Jurkat, Clone E6-1 (cell line): ENCODE data around the gene ARMCX1. TPM values are rescaled to one million over a fixed set of nuclear protein-coding genes. Genes with fewer than 3 reads are reported as not detected.
"Not testable (repeated sequence)": the region's sequence is repeated elsewhere in the genome, so short reads cannot be mapped to it uniquely, and the experiment has no call there.

Experiments
- DNase-seq: peaks from one replicate; pipeline ENCODE4 v3.0.0-alpha.2; 2011; ENCODE audit warnings: low read depth, low spot score
- H3K4me3 ChIP-seq: 2 replicates; pipeline ENCODE4 v1.5.1; 2011; ENCODE audit warnings: mild to moderate bottlenecking, low read length, control low read depth, moderate library complexity
- polyA plus RNA-seq: library from polyadenylated mRNA; unstranded; fragments of >200 nt; gene quantifications from one replicate; pipeline ENCODE4 v1.2.1, GENCODE V29; 2012; ENCODE audit warnings: missing spikeins; ENCODE audit not compliant: insufficient read length, insufficient read depth

The ARMCX1 gene
- not detected for polyA plus RNA-seq

- no peak within 1 kb of the TSS for H3K4me3 ChIP-seq
These were observed at the start of gene ARMCX1 for GRCh38 chrX:101550362-101550750. Gene ARMCX1, plus strand, starts transcription at chrX:101550547. Its CDS starts 2,384 bp downstream, at chrX:101552931.

DNA sequence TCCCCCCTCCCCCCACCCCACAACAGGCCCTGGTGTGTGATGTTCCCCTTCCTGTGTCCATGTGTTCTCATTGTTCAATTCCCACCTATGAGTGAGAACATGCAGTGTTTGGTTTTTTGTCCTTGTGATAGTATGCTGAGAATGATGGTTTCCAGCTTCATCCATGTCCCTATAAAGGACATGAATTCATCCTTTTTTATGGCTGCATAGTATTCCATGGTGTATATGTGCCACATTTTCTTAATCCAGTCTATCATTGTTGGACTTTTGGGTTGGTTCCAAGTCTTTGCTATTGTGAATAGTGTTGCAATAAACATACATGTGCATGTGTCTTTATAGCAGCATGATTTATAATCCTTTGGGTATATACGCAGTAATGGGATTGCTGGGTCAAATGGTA, 47.4 kb upstream of the ARMCX1 start:
- not testable (repeated sequence) for H3K4me3 ChIP-seq, DNase-seq

More at GRCh38 chrX:101550362-101550750, at the start of gene ARMCX1:
- DNase-seq = no peak

GRCh38 chrX:101507372-101507771, 43.0 kb upstream of the ARMCX1 start:
- no peak overlapping the region for H3K4me3 ChIP-seq
- DNase-seq = no peak

GRCh38 chrX:101507986-101508385, 42.4 kb upstream of the ARMCX1 start:
- no peak overlapping the region for H3K4me3 ChIP-seq

DNA sequence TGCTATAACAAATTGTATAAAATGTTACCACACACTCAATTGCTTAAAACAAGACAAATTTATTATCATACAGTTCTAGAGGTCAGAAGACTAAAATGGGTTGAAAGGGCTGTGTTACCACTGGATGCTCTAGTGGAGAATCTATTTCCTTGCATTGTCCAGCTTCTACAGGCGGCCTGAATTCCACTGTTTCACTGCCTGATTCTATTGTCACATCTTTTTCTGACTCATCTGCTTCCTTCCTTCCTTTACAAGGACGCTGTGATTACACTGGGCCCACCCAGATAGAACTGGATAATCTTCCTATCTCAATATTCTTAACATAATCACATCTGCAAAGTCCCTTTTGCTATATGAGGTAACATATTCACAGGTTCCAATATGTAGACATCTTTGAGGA, 19.4 kb upstream of the ARMCX1 start:
- DNase-seq = no peak
- no peak overlapping the region for H3K4me3 ChIP-seq

More at GRCh38 chrX:101507986-101508385, 42.4 kb upstream of the ARMCX1 start:
- DNase-seq = no peak

GRCh38 chrX:101539116-101539515, 11.2 kb upstream of the ARMCX1 start:
- DNase-seq = no peak
- no peak overlapping the region for H3K4me3 ChIP-seq

GRCh38 chrX:101550751-101551379, 518 bp downstream of the ARMCX1 start:
- no peak overlapping the region for H3K4me3 ChIP-seq
- no peak for DNase-seq

DNA sequence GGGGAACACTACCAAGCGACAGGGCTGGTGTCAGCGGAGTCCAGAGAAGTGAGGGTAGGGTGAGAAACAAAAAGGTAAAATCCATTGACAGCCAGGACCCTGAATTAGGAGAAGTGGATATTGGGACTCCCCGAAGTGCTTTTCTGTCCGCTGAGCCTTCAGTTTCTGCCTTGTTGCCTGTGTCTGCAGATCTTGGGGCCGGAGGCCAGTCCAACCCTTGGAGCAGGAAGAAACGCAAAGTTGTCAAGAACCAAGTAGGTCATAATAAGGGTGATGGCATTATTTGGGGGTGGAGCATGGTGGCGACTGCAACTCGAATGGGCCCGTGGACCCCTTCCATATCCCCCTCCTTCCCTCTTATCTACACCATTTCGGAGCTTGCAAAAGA, 1.0 kb downstream of the ARMCX1 start:
- no peak for DNase-seq
- no peak overlapping the region for H3K4me3 ChIP-seq

- no peak for DNase-seq
- H3K4me3 ChIP-seq = no peak overlapping the region
These were observed 2.4 kb downstream of the ARMCX1 start for GRCh38 chrX:101552714-101553113.

DNA sequence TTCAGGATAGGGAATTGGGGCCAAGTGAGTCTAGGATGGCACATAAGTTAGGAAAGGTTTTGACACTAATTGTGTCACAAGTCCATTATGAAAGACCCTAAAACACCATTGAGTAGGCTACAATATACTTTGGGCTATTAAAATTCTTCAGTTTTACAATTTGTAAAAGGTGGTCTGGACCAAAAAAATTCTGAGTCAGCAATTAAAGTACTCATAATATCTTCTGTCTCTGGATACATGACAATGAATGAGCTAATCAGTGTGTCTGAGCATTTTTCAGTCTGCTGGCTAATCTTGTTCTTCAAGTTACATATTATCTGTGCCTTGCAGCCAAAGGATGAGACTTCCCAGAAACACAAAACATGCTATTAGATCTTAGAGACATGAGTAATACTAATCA, 14.3 kb downstream of the ARMCX1 start:
- DNase-seq = no peak
- no peak overlapping the region for H3K4me3 ChIP-seq

DNA sequence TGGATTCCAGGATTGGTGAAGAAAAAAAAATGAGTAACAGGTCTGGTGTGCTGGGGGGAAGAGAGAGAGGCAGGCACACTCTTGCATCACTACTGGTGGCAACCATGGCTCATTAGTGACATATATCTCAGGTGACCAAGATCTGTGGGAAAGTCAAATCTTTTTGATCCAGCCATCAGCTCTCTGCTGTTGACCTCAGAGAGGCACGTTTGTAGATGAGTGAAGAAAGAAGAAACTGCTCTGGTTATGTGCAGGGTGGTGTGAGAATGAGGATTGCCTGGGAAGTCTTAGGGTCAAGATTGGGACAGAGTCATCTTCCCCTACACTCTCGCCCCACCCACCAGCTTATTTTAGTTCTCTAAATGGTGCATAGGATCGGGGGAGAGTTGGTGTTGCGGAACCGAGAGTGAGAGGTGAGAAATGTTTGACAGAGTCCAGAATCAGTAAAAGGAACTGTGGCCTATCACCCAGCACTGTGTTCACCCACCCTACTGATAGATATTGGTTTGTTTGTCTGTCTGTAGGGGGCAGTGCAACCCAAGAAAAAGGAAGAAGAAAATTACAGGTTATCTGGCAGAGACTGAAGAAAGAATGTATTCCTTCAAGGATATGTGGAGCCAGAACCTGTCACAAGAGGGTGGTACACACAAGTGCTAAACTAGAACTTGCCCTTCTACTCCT, 45.5 kb downstream of the ARMCX1 start:
- peak; percentile 24 for DNase-seq
- no peak overlapping the region for H3K4me3 ChIP-seq

DNA sequence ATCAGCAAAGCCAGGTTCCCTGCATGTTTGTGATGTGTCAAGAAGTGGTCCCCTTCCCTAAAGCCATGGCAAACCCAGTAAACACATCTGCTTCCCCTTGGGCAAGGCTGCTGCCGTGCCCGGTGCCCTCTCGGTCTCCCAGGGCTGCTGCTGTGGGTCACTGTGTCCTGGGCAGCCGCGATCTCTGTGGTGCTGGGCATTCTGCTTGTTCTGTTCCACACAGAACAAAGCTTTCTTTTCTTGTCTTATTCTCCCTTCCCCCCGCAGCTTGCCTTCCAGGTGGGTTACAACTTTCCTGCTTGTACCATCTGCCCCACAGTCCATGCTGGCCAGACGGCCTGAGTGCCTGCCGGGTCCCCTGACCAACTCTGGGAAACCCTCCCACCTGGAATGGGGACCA, 49.2 kb downstream of the ARMCX1 start:
- DNase-seq, H3K4me3 ChIP-seq: not testable (repeated sequence)

DNA sequence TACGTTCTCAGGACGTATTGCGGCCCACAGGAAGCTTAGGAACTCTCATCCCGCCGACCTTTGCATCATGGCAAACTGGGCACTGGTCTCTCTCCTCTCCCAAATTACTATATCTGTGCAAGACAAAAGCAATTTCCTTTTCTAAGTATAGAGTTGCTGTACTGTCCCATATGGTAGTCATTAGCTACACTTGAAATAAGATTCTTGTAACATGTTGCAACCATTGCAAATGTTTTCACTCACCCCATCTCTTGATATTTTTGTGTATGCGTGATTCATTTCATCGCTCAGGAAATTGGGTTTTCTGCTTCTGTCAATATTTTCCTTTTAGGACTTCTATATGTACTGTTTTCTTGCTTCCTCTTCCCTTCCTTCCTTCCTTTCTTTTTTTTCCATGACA, 51.7 kb downstream of the ARMCX1 start:
- no peak for DNase-seq
- H3K4me3 ChIP-seq = no peak overlapping the region
